ENCODE results near the gene C6orf118. TPM values are rescaled to one million over a fixed set of nuclear protein-coding genes. Genes with fewer than 3 reads are reported as not detected.

Gene C6orf118
- total and polyA plus RNA-seq, 4 donors, result not detected

DNA sequence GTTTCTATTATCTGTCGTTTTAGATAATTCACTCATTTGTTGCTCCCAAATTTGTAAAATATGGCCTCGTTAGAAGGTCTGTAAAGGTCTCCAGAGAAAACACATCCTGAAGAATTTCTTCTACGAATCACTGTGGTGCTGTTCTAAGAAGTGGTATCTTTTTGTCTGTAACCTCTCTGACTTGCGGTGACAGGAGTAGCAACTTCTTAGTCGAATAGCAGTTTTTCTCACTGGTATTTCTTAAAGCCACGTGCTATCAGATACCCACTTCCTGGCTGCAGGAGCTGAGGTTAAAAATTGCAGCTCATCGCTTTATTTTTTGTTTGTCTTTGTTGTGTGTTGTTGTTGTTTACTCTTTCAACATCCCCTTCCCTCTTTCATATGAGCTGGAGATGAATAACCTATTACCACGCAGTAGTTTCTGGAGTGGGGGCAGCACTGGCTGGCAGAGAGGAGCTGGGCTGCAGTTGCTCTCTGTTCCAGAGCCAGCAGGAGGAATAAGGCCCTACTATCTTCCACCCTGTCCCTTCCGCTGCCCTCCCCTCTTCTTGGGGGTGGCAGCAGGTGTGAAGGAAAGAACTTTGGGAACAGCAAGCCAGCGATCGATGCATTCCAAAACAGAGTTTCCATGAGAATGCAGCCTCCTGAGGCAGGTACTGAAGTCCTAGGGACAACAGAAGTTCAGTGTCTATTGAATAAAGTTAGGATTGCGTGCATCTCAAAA lies 64.7 kb downstream of the C6orf118 start:
- no peak for DNase-seq (ENCODE audit: low spot score)
- peaks cover 0 to 4% (median 0%) of the 10 kb centered on the region in 4 donors for H3K27me3 ChIP-seq (ENCODE audit: control insufficient read depth in 4 of 4, insufficient read depth in 4 of 4, low read length in 3 of 4)
- H3K36me3 ChIP-seq (ENCODE audit: control insufficient read depth in 4 of 4, insufficient read depth in 3 of 4, low read depth in 1 of 4, low read length in 3 of 4), result no peaks in the 10 kb centered on the region
- H3K27ac ChIP-seq (ENCODE audit: low read depth in 1 of 2, low read length in 2 of 2), result no peak overlapping the region
- TF ChIP-seq JUND (IDR thresholded peaks at IDR 0.05) (no peak), MAX (IDR thresholded peaks at IDR 0.05) (no peak)
- no peak overlapping the region for H3K9ac ChIP-seq (ENCODE audit: low read depth in 1 of 2, low read length in 2 of 2)
- no peaks in the 10 kb centered on the region for H3K4me1 ChIP-seq (ENCODE audit: control insufficient read depth in 4 of 4, insufficient read depth in 4 of 4, low read length in 3 of 4)
- no peak overlapping the region for H3K4me3 ChIP-seq (ENCODE audit: low read depth in 1 of 3, low read length in 3 of 3)
- 63% methylated on average over 12 of the region's 12 CpGs for WGBS
- H3K9me3 ChIP-seq (ENCODE audit: control insufficient read depth in 4 of 4, low read length in 3 of 4), result no peaks in the 10 kb centered on the region

DNA sequence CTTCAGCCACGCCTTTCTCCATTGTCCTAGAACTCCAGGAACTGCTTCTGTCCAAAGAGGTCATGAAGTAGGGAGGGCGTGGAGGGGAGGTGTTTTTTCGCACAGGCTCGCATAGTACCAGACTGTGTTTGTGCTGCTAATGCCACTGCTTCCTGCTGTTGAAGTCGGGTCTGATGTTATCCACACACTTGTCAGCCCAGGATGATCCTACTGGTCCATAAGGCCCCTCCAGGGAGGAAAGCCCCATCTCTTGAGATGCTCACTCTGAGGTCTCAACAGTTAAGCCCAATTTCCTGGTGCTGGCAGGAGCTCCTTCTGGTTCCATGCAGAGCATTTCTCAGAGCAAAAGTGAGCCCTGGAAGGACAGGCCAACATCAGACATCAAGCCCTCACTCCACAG lies 65.6 kb downstream of the C6orf118 start:
- no peak overlapping the region for H3K27ac ChIP-seq (ENCODE audit: low read depth in 1 of 2, low read length in 2 of 2)
- WGBS, result 77% methylated on average over 5 of the region's 5 CpGs
- TF ChIP-seq NR2F2 (IDR thresholded peaks at IDR 0.05), result no peak
- H3K36me3 ChIP-seq (ENCODE audit: control insufficient read depth in 4 of 4, insufficient read depth in 3 of 4, low read depth in 1 of 4, low read length in 3 of 4), result no peaks in the 10 kb centered on the region
- H3K9ac ChIP-seq (ENCODE audit: low read depth in 1 of 2, low read length in 2 of 2), result no peak overlapping the region
- no peaks in the 10 kb centered on the region for H3K9me3 ChIP-seq (ENCODE audit: control insufficient read depth in 4 of 4, low read length in 3 of 4)
- no peak for DNase-seq (ENCODE audit: low spot score)
- no peaks in the 10 kb centered on the region for H3K4me1 ChIP-seq (ENCODE audit: control insufficient read depth in 4 of 4, insufficient read depth in 4 of 4, low read length in 3 of 4)
- H3K27me3 ChIP-seq (ENCODE audit: control insufficient read depth in 4 of 4, insufficient read depth in 4 of 4, low read length in 3 of 4), result peaks cover 0 to 4% (median 0%) of the 10 kb centered on the region in 4 donors
- no peak overlapping the region for H3K4me3 ChIP-seq (ENCODE audit: low read depth in 1 of 3, low read length in 3 of 3)

GRCh38 chr6:165236326-165236725 lies 73.1 kb downstream of the C6orf118 start:
- WGBS, result 65% methylated on average over 1 of the region's 1 CpG
- no peak overlapping the region for H3K27ac ChIP-seq (ENCODE audit: low read depth in 1 of 2, low read length in 2 of 2)

GRCh38 chr6:165232731-165233488 lies 76.5 kb downstream of the C6orf118 start:
- Histone ChIP-seq H3K4me1 (ENCODE audit: control insufficient read depth in 4 of 4, insufficient read depth in 4 of 4, low read length in 3 of 4) (no peaks in the 10 kb centered on the region), H3K9me3 (ENCODE audit: control insufficient read depth in 4 of 4, low read length in 3 of 4) (peaks cover 0 to 5% (median under 1%) of the 10 kb centered on the region in 4 donors), H3K36me3 (ENCODE audit: control insufficient read depth in 4 of 4, insufficient read depth in 3 of 4, low read depth in 1 of 4, low read length in 3 of 4) (no peaks in the 10 kb centered on the region), H3K4me3 (ENCODE audit: low read depth in 1 of 3, low read length in 3 of 3) (no peak overlapping the region), H3K9ac (ENCODE audit: low read depth in 1 of 2, low read length in 2 of 2) (no peak overlapping the region), H3K27ac (ENCODE audit: low read depth in 1 of 2, low read length in 2 of 2) (no peak overlapping the region), H3K27me3 (ENCODE audit: control insufficient read depth in 4 of 4, insufficient read depth in 4 of 4, low read length in 3 of 4) (no peaks in the 10 kb centered on the region)
- DNase-seq (ENCODE audit: low spot score), result no peak
- WGBS, result 62% methylated on average over 8 of the region's 8 CpGs
- TF ChIP-seq YY1 (IDR thresholded peaks at IDR 0.05) (no peak), JUND (IDR thresholded peaks at IDR 0.05) (no peak), HNF4A (conservative IDR thresholded peaks at IDR 0.05) (no peak), SP1 (IDR thresholded peaks at IDR 0.05) (no peak), MAX (IDR thresholded peaks at IDR 0.05) (no peak), TAF1 (conservative IDR thresholded peaks at IDR 0.05) (no peak), NR2F2 (IDR thresholded peaks at IDR 0.05) (no peak), EGR1 (IDR thresholded peaks at IDR 0.05; ENCODE audit: low read depth in 2 of 2) (no peak), FOXA1 (IDR thresholded peaks at IDR 0.05) (no peak), RXRA (IDR thresholded peaks at IDR 0.05) (no peak), RAD21 (IDR thresholded peaks at IDR 0.05) (no peak), HNF4G (IDR thresholded peaks at IDR 0.05) (no peak)
- TF ChIP-seq, protein P1, sequence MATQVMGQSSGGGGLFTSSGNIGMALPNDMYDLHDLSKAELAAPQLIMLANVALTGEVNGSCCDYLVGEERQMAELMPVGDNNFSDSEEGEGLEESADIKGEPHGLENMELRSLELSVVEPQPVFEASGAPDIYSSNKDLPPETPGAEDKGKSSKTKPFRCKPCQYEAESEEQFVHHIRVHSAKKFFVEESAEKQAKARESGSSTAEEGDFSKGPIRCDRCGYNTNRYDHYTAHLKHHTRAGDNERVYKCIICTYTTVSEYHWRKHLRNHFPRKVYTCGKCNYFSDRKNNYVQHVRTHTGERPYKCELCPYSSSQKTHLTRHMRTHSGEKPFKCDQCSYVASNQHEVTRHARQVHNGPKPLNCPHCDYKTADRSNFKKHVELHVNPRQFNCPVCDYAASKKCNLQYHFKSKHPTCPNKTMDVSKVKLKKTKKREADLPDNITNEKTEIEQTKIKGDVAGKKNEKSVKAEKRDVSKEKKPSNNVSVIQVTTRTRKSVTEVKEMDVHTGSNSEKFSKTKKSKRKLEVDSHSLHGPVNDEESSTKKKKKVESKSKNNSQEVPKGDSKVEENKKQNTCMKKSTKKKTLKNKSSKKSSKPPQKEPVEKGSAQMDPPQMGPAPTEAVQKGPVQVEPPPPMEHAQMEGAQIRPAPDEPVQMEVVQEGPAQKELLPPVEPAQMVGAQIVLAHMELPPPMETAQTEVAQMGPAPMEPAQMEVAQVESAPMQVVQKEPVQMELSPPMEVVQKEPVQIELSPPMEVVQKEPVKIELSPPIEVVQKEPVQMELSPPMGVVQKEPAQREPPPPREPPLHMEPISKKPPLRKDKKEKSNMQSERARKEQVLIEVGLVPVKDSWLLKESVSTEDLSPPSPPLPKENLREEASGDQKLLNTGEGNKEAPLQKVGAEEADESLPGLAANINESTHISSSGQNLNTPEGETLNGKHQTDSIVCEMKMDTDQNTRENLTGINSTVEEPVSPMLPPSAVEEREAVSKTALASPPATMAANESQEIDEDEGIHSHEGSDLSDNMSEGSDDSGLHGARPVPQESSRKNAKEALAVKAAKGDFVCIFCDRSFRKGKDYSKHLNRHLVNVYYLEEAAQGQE (IDR thresholded peaks at IDR 0.05), result no peak
- TF ChIP-seq, protein P2, sequence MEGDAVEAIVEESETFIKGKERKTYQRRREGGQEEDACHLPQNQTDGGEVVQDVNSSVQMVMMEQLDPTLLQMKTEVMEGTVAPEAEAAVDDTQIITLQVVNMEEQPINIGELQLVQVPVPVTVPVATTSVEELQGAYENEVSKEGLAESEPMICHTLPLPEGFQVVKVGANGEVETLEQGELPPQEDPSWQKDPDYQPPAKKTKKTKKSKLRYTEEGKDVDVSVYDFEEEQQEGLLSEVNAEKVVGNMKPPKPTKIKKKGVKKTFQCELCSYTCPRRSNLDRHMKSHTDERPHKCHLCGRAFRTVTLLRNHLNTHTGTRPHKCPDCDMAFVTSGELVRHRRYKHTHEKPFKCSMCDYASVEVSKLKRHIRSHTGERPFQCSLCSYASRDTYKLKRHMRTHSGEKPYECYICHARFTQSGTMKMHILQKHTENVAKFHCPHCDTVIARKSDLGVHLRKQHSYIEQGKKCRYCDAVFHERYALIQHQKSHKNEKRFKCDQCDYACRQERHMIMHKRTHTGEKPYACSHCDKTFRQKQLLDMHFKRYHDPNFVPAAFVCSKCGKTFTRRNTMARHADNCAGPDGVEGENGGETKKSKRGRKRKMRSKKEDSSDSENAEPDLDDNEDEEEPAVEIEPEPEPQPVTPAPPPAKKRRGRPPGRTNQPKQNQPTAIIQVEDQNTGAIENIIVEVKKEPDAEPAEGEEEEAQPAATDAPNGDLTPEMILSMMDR (IDR thresholded peaks at IDR 0.05; ENCODE audit: low read depth, low read length, missing input control), result no peak
- TF ChIP-seq, protein P3, sequence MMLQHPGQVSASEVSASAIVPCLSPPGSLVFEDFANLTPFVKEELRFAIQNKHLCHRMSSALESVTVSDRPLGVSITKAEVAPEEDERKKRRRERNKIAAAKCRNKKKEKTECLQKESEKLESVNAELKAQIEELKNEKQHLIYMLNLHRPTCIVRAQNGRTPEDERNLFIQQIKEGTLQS (IDR thresholded peaks at IDR 0.05), result no peak

More at GRCh38 chr6:165236326-165236725, 73.1 kb downstream of the C6orf118 start:
- Histone ChIP-seq H3K4me3 (ENCODE audit: low read depth in 1 of 3, low read length in 3 of 3) (no peak overlapping the region), H3K27me3 (ENCODE audit: control insufficient read depth in 4 of 4, insufficient read depth in 4 of 4, low read length in 3 of 4) (peaks cover 0 to 3% (median 0%) of the 10 kb centered on the region in 4 donors), H3K4me1 (ENCODE audit: control insufficient read depth in 4 of 4, insufficient read depth in 4 of 4, low read length in 3 of 4) (no peaks in the 10 kb centered on the region), H3K9me3 (ENCODE audit: control insufficient read depth in 4 of 4, low read length in 3 of 4) (peaks cover 0 to 5% (median under 1%) of the 10 kb centered on the region in 4 donors), H3K9ac (ENCODE audit: low read depth in 1 of 2, low read length in 2 of 2) (no peak overlapping the region), H3K36me3 (ENCODE audit: control insufficient read depth in 4 of 4, insufficient read depth in 3 of 4, low read depth in 1 of 4, low read length in 3 of 4) (no peaks in the 10 kb centered on the region)
- no peak for DNase-seq (ENCODE audit: low spot score)
- TF ChIP-seq TAF1 (conservative IDR thresholded peaks at IDR 0.05) (no peak), YY1 (IDR thresholded peaks at IDR 0.05) (no peak), HNF4A (conservative IDR thresholded peaks at IDR 0.05) (no peak)
